HG02642 (cell line): ENCODE measurements around the gene CEACAM8.
"Not testable (repeated sequence)": the region's sequence is repeated elsewhere in the genome, so short reads cannot be mapped to it uniquely, and the experiment has no call there.

Experiments used
- ATAC-seq: cut with Tn5 transposase; IDR thresholded peaks from one replicate; pipeline ENCODE4 v1.9.1; 2021; ENCODE audit warnings: mild to moderate bottlenecking; ENCODE audit not compliant: unreplicated experiment, poor library complexity

Gene CEACAM8

GRCh38 chr19:42576241-42576640 is 18.5 kb downstream of the CEACAM8 start:
- ATAC-seq: no peak

GRCh38 chr19:42573642-42574041 is 21.1 kb downstream of the CEACAM8 start:
- ATAC-seq: no peak

GRCh38 chr19:42571116-42571515 is 23.6 kb downstream of the CEACAM8 start:
- no peak for ATAC-seq

- no peak for ATAC-seq
Measured at GRCh38 chr19:42569193-42569592, 25.5 kb downstream of the CEACAM8 start.

- ATAC-seq: no peak
Measured at GRCh38 chr19:42568006-42568405, 26.7 kb downstream of the CEACAM8 start.

- no peak for ATAC-seq
Measured at GRCh38 chr19:42567567-42567966, 27.2 kb downstream of the CEACAM8 start.

- ATAC-seq: peak; percentile 44
Measured at GRCh38 chr19:42563352-42564210, 31.1 kb downstream of the CEACAM8 start.

- ATAC-seq: no peak
Measured at GRCh38 chr19:42561512-42561911, 33.2 kb downstream of the CEACAM8 start.

GRCh38 chr19:42560731-42561130 is 34.0 kb downstream of the CEACAM8 start:
- no peak for ATAC-seq

GRCh38 chr19:42558450-42559150 is 36.1 kb downstream of the CEACAM8 start:
- no peak for ATAC-seq

GRCh38 chr19:42557386-42557871 is 37.3 kb downstream of the CEACAM8 start:
- not testable (repeated sequence) for ATAC-seq

GRCh38 chr19:42555801-42556200 is 38.9 kb downstream of the CEACAM8 start:
- no peak for ATAC-seq

- ATAC-seq: no peak
Measured at GRCh38 chr19:42555317-42555716, 39.4 kb downstream of the CEACAM8 start.

GRCh38 chr19:42554046-42554575 is 40.6 kb downstream of the CEACAM8 start:
- ATAC-seq: no peak

- no peak for ATAC-seq
Measured at GRCh38 chr19:42553292-42554045, 41.3 kb downstream of the CEACAM8 start.

- ATAC-seq: no peak
Measured at GRCh38 chr19:42552086-42553065, 42.3 kb downstream of the CEACAM8 start.

- ATAC-seq: not testable (repeated sequence)
Measured at GRCh38 chr19:42550521-42550920, 44.2 kb downstream of the CEACAM8 start.

GRCh38 chr19:42549067-42549466 is 45.7 kb downstream of the CEACAM8 start:
- not testable (repeated sequence) for ATAC-seq

- no peak for ATAC-seq
Measured at GRCh38 chr19:42548552-42548951, 46.2 kb downstream of the CEACAM8 start.
